CD4-positive, alpha-beta memory T cell (primary cell): ENCODE measurements around the gene ZFAND3. TPM values are rescaled to one million over a fixed set of nuclear protein-coding genes. Genes with fewer than 3 reads are reported as not detected.

Experiments used
- CTCF ChIA-PET: fragments of 350-600 bp; sonication (Branson Sonifier 250); formaldehyde crosslinking; loops from one replicate; lab custom pipeline; 2021; ENCODE audit warnings: inconsistent platforms; ENCODE audit not compliant: partially characterized antibody; lab: Charles Lee
- POLR2A ChIA-PET: fragments of 350-600 bp; sonication (Branson Sonifier 250); formaldehyde crosslinking; loops from one replicate; lab custom pipeline; 2021; ENCODE audit not compliant: partially characterized antibody; lab: Charles Lee
- DNase-seq, 5 donors: peaks; one replicate each; pipeline versions ENCODE4 v3.0.0 to v3.0.0-alpha.2; 2020 to 2022; ENCODE audit warnings: mixed read lengths in 1 of 5
- H3K27ac ChIP-seq: one replicate; pipeline ENCODE4 v1.7.0; 2013; ENCODE audit warnings: low read depth, low read length
- H3K27me3 ChIP-seq: 2 replicates; pipeline ENCODE4 v1.7.0; 2013; ENCODE audit warnings: mild to moderate bottlenecking, low read length, moderate library complexity; ENCODE audit not compliant: insufficient read depth
- H3K36me3 ChIP-seq: 2 replicates; pipeline ENCODE4 v1.7.0; 2013; ENCODE audit warnings: mild to moderate bottlenecking, low read length, moderate library complexity; ENCODE audit not compliant: insufficient read depth
- H3K4me1 ChIP-seq: 2 replicates; pipeline ENCODE4 v1.7.0; 2013; ENCODE audit warnings: mild to moderate bottlenecking, low read length, moderate library complexity; ENCODE audit not compliant: insufficient read depth
- H3K4me3 ChIP-seq, 2 donors: one replicate each; pipeline ENCODE4 v1.7.0; 2013; ENCODE audit warnings: low read length in 2 of 2, mild to moderate bottlenecking in 1 of 2
- H3K9me3 ChIP-seq, 2 donors: one replicate each; pipeline ENCODE4 v1.7.0; 2013; ENCODE audit warnings: low read length in 2 of 2, control low read depth in 1 of 2; ENCODE audit not compliant: control insufficient read depth in 1 of 2
- H3K27ac Mint-ChIP-seq, 7 donors: one replicate each; pipeline ENCODE4 v1.8.0; 2020 to 2021; ENCODE audit warnings: mixed read lengths in 7 of 7, mild to moderate bottlenecking in 6 of 7, inconsistent platforms in 3 of 7, moderate library complexity in 3 of 7
- H3K27me3 Mint-ChIP-seq, 2 donors: one replicate each; pipeline ENCODE4 v1.8.0; 2020 to 2021; ENCODE audit warnings: mixed read lengths in 2 of 2
- H3K36me3 Mint-ChIP-seq, 2 donors: one replicate each; pipeline ENCODE4 v1.8.0; 2020 to 2021; ENCODE audit warnings: mixed read lengths in 2 of 2, inconsistent platforms in 1 of 2, mild to moderate bottlenecking in 1 of 2
- H3K4me1 Mint-ChIP-seq, 4 donors: one replicate each; pipeline ENCODE4 v1.8.0; 2020 to 2021; ENCODE audit warnings: mixed read lengths in 4 of 4, mild to moderate bottlenecking in 1 of 4
- H3K4me3 Mint-ChIP-seq, 8 donors: one replicate each; pipeline ENCODE4 v1.8.0; 2020 to 2021; ENCODE audit warnings: mixed read lengths in 8 of 8, mild to moderate bottlenecking in 7 of 8, moderate library complexity in 6 of 8, inconsistent platforms in 3 of 8
- H3K9me3 Mint-ChIP-seq, 8 donors: one replicate each; pipeline ENCODE4 v1.8.0; 2020 to 2021; ENCODE audit warnings: mixed read lengths in 8 of 8, mild to moderate bottlenecking in 5 of 8, inconsistent platforms in 3 of 8, moderate library complexity in 1 of 8
- intact Hi-C: fragments of 100-400 bp; cut with micrococcal nuclease; formaldehyde crosslinking; loops from one replicate; pipeline ENCODE4 v1.15.1; 2023
- polyA plus RNA-seq, 2 donors: library from polyadenylated mRNA; unstranded; fragments of 300-500 nt; fragmentation: Illumina TruSeq; gene quantifications; one replicate each; pipeline ENCODE4 v1.2.3, GENCODE V29; 2021
- total RNA-seq, 2 experiments: library from RNA; stranded (reverse); gene quantifications; one replicate each; pipeline ENCODE4 v1.2.3, GENCODE V29; 2021

The ZFAND3 gene
- total and polyA plus RNA-seq, 4 experiments from 2014 or later: 2.1 to 33.0 (median 20.1) TPM

GRCh38 chr6:38179300-38179699 is 359.8 kb downstream of the ZFAND3 start:
- Mint-ChIP-seq H3K36me3 (peaks cover 4 to 17% of the 10 kb centered on the region in 2 donors), H3K4me3 (no peak overlapping the region), H3K9me3 (peaks cover 0 to 2% (median 0%) of the 10 kb centered on the region in 8 donors), H3K27ac (peak overlapping the region in 2 of 7 donors; percentile 7 to 24), H3K4me1 (peaks cover 0 to 2% (median under 1%) of the 10 kb centered on the region in 4 donors), H3K27me3 (no peaks in the 10 kb centered on the region)
- intact Hi-C loops: no loop called here
- DNase-seq: no peak
- Histone ChIP-seq H3K27ac (no peak overlapping the region), H3K4me3 (no peak overlapping the region), H3K9me3 (no peaks in the 10 kb centered on the region), H3K4me1 (no peaks in the 10 kb centered on the region), H3K27me3 (no peaks in the 10 kb centered on the region), H3K36me3 (no peaks in the 10 kb centered on the region)
- CTCF ChIA-PET: no interaction called here
- POLR2A ChIA-PET: no interaction called here

GRCh38 chr6:38179794-38180430 is 360.4 kb downstream of the ZFAND3 start:
- peaks cover 0 to 2% (median 0%) of the 10 kb centered on the region in 8 donors for H3K9me3 Mint-ChIP-seq
- Histone ChIP-seq H3K9me3 (no peaks in the 10 kb centered on the region), H3K27ac (no peak overlapping the region), H3K4me1 (no peaks in the 10 kb centered on the region), H3K36me3 (no peaks in the 10 kb centered on the region), H3K27me3 (no peaks in the 10 kb centered on the region), H3K4me3 (no peak overlapping the region)
- peaks cover 0 to 12% of the 10 kb centered on the region in 2 donors for H3K36me3 Mint-ChIP-seq
- intact Hi-C loops: no loop called here
- H3K27ac Mint-ChIP-seq: peak overlapping the region in 3 of 7 donors; percentile 7 to 24 (median 22)
- peaks cover 0 to 1% (median 0%) of the 10 kb centered on the region in 4 donors for H3K4me1 Mint-ChIP-seq
- ChIA-PET POLR2A (no interaction called here), CTCF (no interaction called here)
- no peak overlapping the region for H3K4me3 Mint-ChIP-seq
- no peak for DNase-seq
- H3K27me3 Mint-ChIP-seq: no peaks in the 10 kb centered on the region

GRCh38 chr6:38180586-38180985 is 361.1 kb downstream of the ZFAND3 start:
- Mint-ChIP-seq H3K27me3 (no peaks in the 10 kb centered on the region), H3K36me3 (peaks cover 0 to 13% of the 10 kb centered on the region in 2 donors), H3K4me1 (peaks cover 0 to 1% (median 0%) of the 10 kb centered on the region in 4 donors), H3K9me3 (peaks cover 0 to 2% (median 0%) of the 10 kb centered on the region in 8 donors), H3K4me3 (no peak overlapping the region), H3K27ac (peak overlapping the region in 1 of 7 donors; percentile 19)
- Histone ChIP-seq H3K27ac (no peak overlapping the region), H3K27me3 (no peaks in the 10 kb centered on the region), H3K4me3 (no peak overlapping the region), H3K9me3 (no peaks in the 10 kb centered on the region), H3K36me3 (no peaks in the 10 kb centered on the region), H3K4me1 (no peaks in the 10 kb centered on the region)
- intact Hi-C loops: no loop called here
- CTCF ChIA-PET: no interaction called here
- DNase-seq: no peak
- POLR2A ChIA-PET: no interaction called here

- Histone ChIP-seq H3K27ac (no peak overlapping the region), H3K4me1 (no peaks in the 10 kb centered on the region), H3K27me3 (no peaks in the 10 kb centered on the region), H3K4me3 (no peak overlapping the region), H3K9me3 (no peaks in the 10 kb centered on the region), H3K36me3 (no peaks in the 10 kb centered on the region)
- ChIA-PET POLR2A (no interaction called here), CTCF (no interaction called here)
- intact Hi-C loops: no loop called here
- H3K27ac Mint-ChIP-seq: peak overlapping the region in 2 of 7 donors; percentile 17 to 25
- no peak overlapping the region for H3K4me3 Mint-ChIP-seq
- H3K27me3 Mint-ChIP-seq: no peaks in the 10 kb centered on the region
- peaks cover 2 to 21% of the 10 kb centered on the region in 2 donors for H3K36me3 Mint-ChIP-seq
- no peaks in the 10 kb centered on the region for H3K9me3 Mint-ChIP-seq
- no peak for DNase-seq
- H3K4me1 Mint-ChIP-seq: peaks cover 0 to 5% (median under 1%) of the 10 kb centered on the region in 4 donors
Measured at GRCh38 chr6:38182426-38182825, 362.9 kb downstream of the ZFAND3 start.

- Histone ChIP-seq H3K27me3 (no peaks in the 10 kb centered on the region), H3K27ac (no peak overlapping the region), H3K36me3 (no peaks in the 10 kb centered on the region), H3K4me3 (no peak overlapping the region), H3K4me1 (no peaks in the 10 kb centered on the region), H3K9me3 (no peaks in the 10 kb centered on the region)
- H3K4me3 Mint-ChIP-seq: no peak overlapping the region
- H3K4me1 Mint-ChIP-seq: peaks cover 0 to 5% (median under 1%) of the 10 kb centered on the region in 4 donors
- no peaks in the 10 kb centered on the region for H3K27me3 Mint-ChIP-seq
- ChIA-PET POLR2A (no interaction called here), CTCF (no interaction called here)
- H3K9me3 Mint-ChIP-seq: no peaks in the 10 kb centered on the region
- intact Hi-C loops: no loop called here
- H3K36me3 Mint-ChIP-seq: peaks cover 10 to 26% of the 10 kb centered on the region in 2 donors
- no peak overlapping the region for H3K27ac Mint-ChIP-seq
- no peak for DNase-seq
Measured at GRCh38 chr6:38183856-38184584, 364.5 kb downstream of the ZFAND3 start.

- no peaks in the 10 kb centered on the region for H3K4me1 ChIP-seq
- H3K27ac Mint-ChIP-seq: no peak overlapping the region
- DNase-seq: no peak
- intact Hi-C loops: no loop called here
- H3K36me3 Mint-ChIP-seq: peaks cover 12 to 29% of the 10 kb centered on the region in 2 donors
- ChIA-PET POLR2A (no interaction called here), CTCF (no interaction called here)
- peaks cover 0 to 5% (median 1%) of the 10 kb centered on the region in 4 donors for H3K4me1 Mint-ChIP-seq
- no peaks in the 10 kb centered on the region for H3K9me3 Mint-ChIP-seq
- H3K27me3 ChIP-seq: no peaks in the 10 kb centered on the region
- H3K36me3 ChIP-seq: no peaks in the 10 kb centered on the region
- no peak overlapping the region for H3K4me3 ChIP-seq
- H3K27ac ChIP-seq: no peak overlapping the region
- no peaks in the 10 kb centered on the region for H3K27me3 Mint-ChIP-seq
- no peaks in the 10 kb centered on the region for H3K9me3 ChIP-seq
- no peak overlapping the region for H3K4me3 Mint-ChIP-seq
Measured at GRCh38 chr6:38184585-38185080, 365.1 kb downstream of the ZFAND3 start.

GRCh38 chr6:38185244-38185643 is 365.7 kb downstream of the ZFAND3 start:
- intact Hi-C loops: no loop called here
- DNase-seq: no peak
- Mint-ChIP-seq H3K27ac (peak overlapping the region in 3 of 7 donors; percentile 12 to 30 (median 25)), H3K36me3 (peaks cover 12 to 29% of the 10 kb centered on the region in 2 donors), H3K4me1 (peaks cover 0 to 5% (median 1%) of the 10 kb centered on the region in 4 donors), H3K4me3 (no peak overlapping the region), H3K9me3 (no peaks in the 10 kb centered on the region), H3K27me3 (no peaks in the 10 kb centered on the region)
- Histone ChIP-seq H3K9me3 (no peaks in the 10 kb centered on the region), H3K27me3 (no peaks in the 10 kb centered on the region), H3K36me3 (no peaks in the 10 kb centered on the region), H3K4me1 (no peaks in the 10 kb centered on the region), H3K4me3 (no peak overlapping the region), H3K27ac (no peak overlapping the region)
- ChIA-PET CTCF (no interaction called here), POLR2A (no interaction called here)
